AG04450 (cell line): Measurements from ENCODE around the gene RUFY3. TPM values are rescaled to one million over a fixed set of nuclear protein-coding genes. Genes with fewer than 3 reads are reported as not detected.

ENCODE experiments used
- CTCF ChIA-PET: fragments of 300-600, 350-600 bp; formaldehyde crosslinking; extraction: SDS; loops from one replicate; lab custom pipeline; 2022; ENCODE audit warnings: antibody characterized with exemption, inconsistent platforms; lab: Charles Lee
- POLR2A ChIA-PET: fragments of 350-600 bp; formaldehyde crosslinking; extraction: SDS; loops from one replicate; lab custom pipeline; 2021; ENCODE audit warnings: antibody characterized with exemption, inconsistent platforms; lab: Yijun Ruan, JAX
- DNase-seq: peaks from one replicate; pipeline ENCODE4 v3.0.0-alpha.2; 2011; ENCODE audit warnings: low read depth, low spot score
- H3K27ac ChIP-seq: one replicate; pipeline ENCODE4 v1.5.1; 2012; ENCODE audit warnings: low read depth, low read length, control low read depth
- H3K27me3 ChIP-seq: one replicate; pipeline ENCODE4 v1.6.0; 2012; ENCODE audit warnings: low read length; ENCODE audit not compliant: control insufficient read depth, insufficient read depth
- H3K4me3 ChIP-seq: 2 replicates; pipeline ENCODE4 v1.5.1; 2011; ENCODE audit warnings: mild to moderate bottlenecking, low read depth, low read length, control low read depth
- H3K9me3 ChIP-seq: 2 replicates; pipeline ENCODE4 v1.5.1; 2012; ENCODE audit warnings: low read length; ENCODE audit not compliant: control insufficient read depth, insufficient read depth
- polyA plus RNA-seq: library from polyadenylated mRNA; depleted of rRNA; stranded (reverse); fragments of >200 nt; gene quantifications from 2 replicates; pipeline ENCODE4 v1.2.3, GENCODE V29; 2011
- TF ChIP-seq, protein P1 (sequence below): IDR thresholded peaks from 2 replicates; pipeline ENCODE4 v1.5.1; 2011; ENCODE audit warnings: low read depth, low read length, control low read depth, inconsistent platforms

RUFY3 gene
- polyA plus RNA-seq, 1 experiment = 57.9 TPM

- ChIA-PET CTCF (interaction anchor here (0.9 to 1.1 kb wide), 2 partner anchors 18 to 181 kb away, joined by 3 to 5 read pairs; no protein-coding TSS in a partner anchor), POLR2A (no interaction called here)
- H3K4me3 ChIP-seq = no peak overlapping the region
- no peak overlapping the region for H3K27ac ChIP-seq
- H3K27me3 ChIP-seq = no peaks in the 10 kb centered on the region
- TF ChIP-seq, protein P1, sequence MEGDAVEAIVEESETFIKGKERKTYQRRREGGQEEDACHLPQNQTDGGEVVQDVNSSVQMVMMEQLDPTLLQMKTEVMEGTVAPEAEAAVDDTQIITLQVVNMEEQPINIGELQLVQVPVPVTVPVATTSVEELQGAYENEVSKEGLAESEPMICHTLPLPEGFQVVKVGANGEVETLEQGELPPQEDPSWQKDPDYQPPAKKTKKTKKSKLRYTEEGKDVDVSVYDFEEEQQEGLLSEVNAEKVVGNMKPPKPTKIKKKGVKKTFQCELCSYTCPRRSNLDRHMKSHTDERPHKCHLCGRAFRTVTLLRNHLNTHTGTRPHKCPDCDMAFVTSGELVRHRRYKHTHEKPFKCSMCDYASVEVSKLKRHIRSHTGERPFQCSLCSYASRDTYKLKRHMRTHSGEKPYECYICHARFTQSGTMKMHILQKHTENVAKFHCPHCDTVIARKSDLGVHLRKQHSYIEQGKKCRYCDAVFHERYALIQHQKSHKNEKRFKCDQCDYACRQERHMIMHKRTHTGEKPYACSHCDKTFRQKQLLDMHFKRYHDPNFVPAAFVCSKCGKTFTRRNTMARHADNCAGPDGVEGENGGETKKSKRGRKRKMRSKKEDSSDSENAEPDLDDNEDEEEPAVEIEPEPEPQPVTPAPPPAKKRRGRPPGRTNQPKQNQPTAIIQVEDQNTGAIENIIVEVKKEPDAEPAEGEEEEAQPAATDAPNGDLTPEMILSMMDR = no peak
- H3K9me3 ChIP-seq = no peaks in the 10 kb centered on the region
- DNase-seq = no peak
Observed at GRCh38 chr4:70829015-70829414, 107.3 kb downstream of the RUFY3 start.

DNA sequence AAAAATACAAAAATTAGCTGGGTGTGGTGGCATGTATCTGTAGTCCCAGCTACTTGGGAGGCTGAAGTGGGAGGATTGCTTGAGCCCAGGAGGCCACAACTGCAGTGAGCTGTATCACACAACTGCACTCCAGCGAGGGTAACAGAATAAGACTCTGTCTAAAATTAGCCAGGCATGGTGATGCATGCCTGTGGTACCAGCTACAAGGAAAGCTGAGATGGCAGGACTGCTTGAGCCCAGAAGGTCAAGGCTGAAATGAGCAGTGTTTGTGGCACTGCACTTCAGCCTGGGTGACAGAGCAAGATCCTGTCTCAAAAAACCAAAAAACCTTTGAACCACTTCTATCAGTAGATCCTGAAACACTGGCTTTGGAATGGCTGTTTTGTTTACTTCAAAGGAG is 107.7 kb downstream of the RUFY3 start:
- Histone ChIP-seq H3K9me3 (no peaks in the 10 kb centered on the region), H3K4me3 (no peak overlapping the region), H3K27ac (no peak overlapping the region), H3K27me3 (no peaks in the 10 kb centered on the region)
- DNase-seq = no peak
- TF ChIP-seq, protein P1 = no peak
- CTCF ChIA-PET = interaction anchor here (0.9 to 1.1 kb wide), 2 partner anchors 18 to 181 kb away, joined by 3 to 5 read pairs; no protein-coding TSS in a partner anchor
- POLR2A ChIA-PET = no interaction called here

- Histone ChIP-seq H3K27me3 (no peaks in the 10 kb centered on the region), H3K27ac (no peak overlapping the region), H3K4me3 (no peak overlapping the region), H3K9me3 (no peaks in the 10 kb centered on the region)
- DNase-seq = no peak
- POLR2A ChIA-PET = no interaction called here
- CTCF ChIA-PET = interaction anchor here (0.9 to 1.1 kb wide), 2 partner anchors 17 to 180 kb away, joined by 3 to 5 read pairs; no protein-coding TSS in a partner anchor
- TF ChIP-seq, protein P1 = no peak
Observed at GRCh38 chr4:70830054-70830453, 108.3 kb downstream of the RUFY3 start.

GRCh38 chr4:70831293-70831692 is 109.5 kb downstream of the RUFY3 start:
- no peaks in the 10 kb centered on the region for H3K27me3 ChIP-seq
- TF ChIP-seq, protein P1 = no peak
- DNase-seq = no peak
- H3K4me3 ChIP-seq = no peak overlapping the region
- no peak overlapping the region for H3K27ac ChIP-seq
- no peaks in the 10 kb centered on the region for H3K9me3 ChIP-seq
- ChIA-PET CTCF (interaction anchor here (0.7 kb wide), 2 partner anchors 27 to 209 kb away, joined by 3 to 4 read pairs; no protein-coding TSS in a partner anchor), POLR2A (interaction anchor here (0.7 kb wide), 2 partner anchors 22 to 71 kb away, joined by 4 read pairs; partner anchors contain the start of gene MOB1B)

GRCh38 chr4:70833675-70834074 is 111.9 kb downstream of the RUFY3 start:
- no peak for DNase-seq
- Histone ChIP-seq H3K9me3 (no peaks in the 10 kb centered on the region), H3K4me3 (no peak overlapping the region), H3K27me3 (no peaks in the 10 kb centered on the region), H3K27ac (no peak overlapping the region)
- TF ChIP-seq, protein P1 = no peak
- POLR2A ChIA-PET = no interaction called here
- CTCF ChIA-PET = no interaction called here
